ENCODE data around the gene MIEN1.

- TF ChIP-seq, protein P1, sequence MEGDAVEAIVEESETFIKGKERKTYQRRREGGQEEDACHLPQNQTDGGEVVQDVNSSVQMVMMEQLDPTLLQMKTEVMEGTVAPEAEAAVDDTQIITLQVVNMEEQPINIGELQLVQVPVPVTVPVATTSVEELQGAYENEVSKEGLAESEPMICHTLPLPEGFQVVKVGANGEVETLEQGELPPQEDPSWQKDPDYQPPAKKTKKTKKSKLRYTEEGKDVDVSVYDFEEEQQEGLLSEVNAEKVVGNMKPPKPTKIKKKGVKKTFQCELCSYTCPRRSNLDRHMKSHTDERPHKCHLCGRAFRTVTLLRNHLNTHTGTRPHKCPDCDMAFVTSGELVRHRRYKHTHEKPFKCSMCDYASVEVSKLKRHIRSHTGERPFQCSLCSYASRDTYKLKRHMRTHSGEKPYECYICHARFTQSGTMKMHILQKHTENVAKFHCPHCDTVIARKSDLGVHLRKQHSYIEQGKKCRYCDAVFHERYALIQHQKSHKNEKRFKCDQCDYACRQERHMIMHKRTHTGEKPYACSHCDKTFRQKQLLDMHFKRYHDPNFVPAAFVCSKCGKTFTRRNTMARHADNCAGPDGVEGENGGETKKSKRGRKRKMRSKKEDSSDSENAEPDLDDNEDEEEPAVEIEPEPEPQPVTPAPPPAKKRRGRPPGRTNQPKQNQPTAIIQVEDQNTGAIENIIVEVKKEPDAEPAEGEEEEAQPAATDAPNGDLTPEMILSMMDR (IDR thresholded peaks at IDR 0.05; ENCODE audit: low read depth, low read length), result no peak
- no peak for TF ChIP-seq EZH2phosphoT487 (IDR thresholded peaks at IDR 0.05; ENCODE audit: low read depth)
Observed at GRCh38 chr17:39688475-39688835, 41.9 kb downstream of the MIEN1 start.

Measured in OCI-LY3 (cell line).